ENCODE data around the gene OBSL1. TPM values are rescaled to one million over a fixed set of nuclear protein-coding genes. Genes with fewer than 3 reads are reported as not detected.
A peak's percentile ranks its signal among the peaks of the same experiment; 100 is the strongest.

OBSL1 gene
- total and polyA plus RNA-seq, 10 of the 15 experiments (the other 5 are each of a cell fraction or from before 2014, with no cell fraction given), result 0.14 to 0.77 TPM; not detected in 8

DNA sequence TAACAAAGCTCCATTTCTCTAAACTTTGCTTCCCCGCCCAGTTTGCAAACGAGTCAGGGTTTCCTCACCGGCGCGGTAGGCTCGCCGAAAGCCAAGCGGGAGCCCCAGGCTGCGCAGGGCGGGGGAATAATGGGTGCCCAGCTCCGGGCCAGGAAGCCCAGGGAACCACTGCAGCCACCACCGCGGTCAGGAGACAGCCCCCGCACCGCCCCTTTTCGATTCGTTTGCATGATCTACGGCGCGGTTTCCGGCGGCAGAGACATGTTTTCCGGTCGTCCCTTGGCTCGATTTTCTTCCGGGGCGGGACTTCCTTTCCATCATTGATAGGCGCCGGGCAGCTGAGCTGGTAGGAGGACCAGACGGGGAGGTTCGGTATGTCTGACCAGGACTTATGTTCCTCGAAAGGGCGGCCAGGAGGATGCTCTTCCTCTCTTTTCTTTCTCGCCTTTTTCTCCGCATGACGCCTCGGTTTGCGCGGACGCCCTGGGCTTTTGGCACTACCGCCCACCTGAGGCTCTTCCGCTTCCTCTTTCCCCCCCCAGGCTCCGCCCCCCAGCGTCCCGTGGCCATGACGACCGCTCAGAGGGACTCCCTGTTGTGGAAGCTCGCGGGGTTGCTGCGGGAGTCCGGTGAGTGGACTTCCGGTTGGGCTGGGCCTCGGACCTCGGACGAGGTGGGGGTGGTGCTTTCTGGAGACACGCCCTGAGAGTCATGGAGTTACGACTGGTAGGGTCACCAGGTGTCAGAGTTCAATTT lies 26.4 kb upstream of the OBSL1 start, which contains the start of gene STK11IP (continued):
- peak; percentile 32; the same call in 1 of the 2 replicates for TF ChIP-seq TARDBP (IDR thresholded peaks at IDR 0.05; ENCODE audit: borderline replicate concordance)
- TF ChIP-seq FOXK2 (IDR thresholded peaks at IDR 0.05), result peak; percentile 80
- TF ChIP-seq, protein P1, sequence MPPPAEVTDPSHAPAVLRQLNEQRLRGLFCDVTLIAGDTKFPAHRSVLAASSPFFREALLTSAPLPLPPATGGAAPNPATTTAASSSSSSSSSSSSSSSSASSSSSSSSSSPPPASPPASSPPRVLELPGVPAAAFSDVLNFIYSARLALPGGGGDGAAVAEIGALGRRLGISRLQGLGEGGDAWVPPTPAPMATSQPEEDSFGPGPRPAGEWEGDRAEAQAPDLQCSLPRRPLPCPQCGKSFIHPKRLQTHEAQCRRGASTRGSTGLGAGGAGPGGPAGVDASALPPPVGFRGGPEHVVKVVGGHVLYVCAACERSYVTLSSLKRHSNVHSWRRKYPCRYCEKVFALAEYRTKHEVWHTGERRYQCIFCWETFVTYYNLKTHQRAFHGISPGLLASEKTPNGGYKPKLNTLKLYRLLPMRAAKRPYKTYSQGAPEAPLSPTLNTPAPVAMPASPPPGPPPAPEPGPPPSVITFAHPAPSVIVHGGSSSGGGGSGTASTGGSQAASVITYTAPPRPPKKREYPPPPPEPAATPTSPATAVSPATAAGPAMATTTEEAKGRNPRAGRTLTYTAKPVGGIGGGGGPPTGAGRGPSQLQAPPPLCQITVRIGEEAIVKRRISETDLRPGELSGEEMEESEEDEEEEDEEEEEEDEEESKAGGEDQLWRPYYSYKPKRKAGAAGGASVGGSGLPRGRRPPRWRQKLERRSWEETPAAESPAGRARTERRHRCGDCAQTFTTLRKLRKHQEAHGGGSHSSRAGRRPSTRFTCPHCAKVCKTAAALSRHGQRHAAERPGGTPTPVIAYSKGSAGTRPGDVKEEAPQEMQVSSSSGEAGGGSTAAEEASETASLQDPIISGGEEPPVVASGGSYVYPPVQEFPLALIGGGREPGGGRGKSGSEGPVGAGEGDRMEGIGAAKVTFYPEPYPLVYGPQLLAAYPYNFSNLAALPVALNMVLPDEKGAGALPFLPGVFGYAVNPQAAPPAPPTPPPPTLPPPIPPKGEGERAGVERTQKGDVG (CRISPR knock-in tag; IDR thresholded peaks at IDR 0.05), result no peak
- no peak for TF ChIP-seq ZZZ3 (IDR thresholded peaks at IDR 0.05; ENCODE audit: control insufficient read depth, insufficient read length, low read depth)
- TF ChIP-seq LARP7 (IDR thresholded peaks at IDR 0.05), result peak; percentile 66; the same call in 1 of the 2 replicates
- no peak for TF ChIP-seq MEF2A (IDR thresholded peaks at IDR 0.05; ENCODE audit: insufficient read depth, low read depth, low read length)
- TF ChIP-seq JUND (IDR thresholded peaks at IDR 0.05; ENCODE audit: low read depth, low read length), result no peak
- TF ChIP-seq RAD51 (IDR thresholded peaks at IDR 0.05), result no peak
- 0 out of 2 replicates have a peak, but pooled peaks have one; percentile 17 for TF ChIP-seq EED (IDR thresholded peaks at IDR 0.05; ENCODE audit: low read depth)
- no peak for TF ChIP-seq CBX3 (IDR thresholded peaks at IDR 0.05; ENCODE audit: borderline replicate concordance, low read depth)
- TF ChIP-seq HDGF (IDR thresholded peaks at IDR 0.05), result no peak
- TF ChIP-seq BHLHE40 (IDR thresholded peaks at IDR 0.05; ENCODE audit: borderline replicate concordance in 1 of 2, low read depth in 2 of 2, low read length in 1 of 2), result peak; percentile 59 to 65; a peak in 3 of 4 replicates
- peak; percentile 71 for TF ChIP-seq PML (IDR thresholded peaks at IDR 0.05; ENCODE audit: low read length)
- TF ChIP-seq EGR1 (IDR thresholded peaks at IDR 0.05; ENCODE audit: borderline replicate concordance in 1 of 2, low read depth in 2 of 2, low read length in 2 of 2), result peak; percentile 30 to 78
- no peak for TF ChIP-seq STAT3 (IDR thresholded peaks at IDR 0.05; ENCODE audit: low read depth, low read length)
- TF ChIP-seq, protein P2, sequence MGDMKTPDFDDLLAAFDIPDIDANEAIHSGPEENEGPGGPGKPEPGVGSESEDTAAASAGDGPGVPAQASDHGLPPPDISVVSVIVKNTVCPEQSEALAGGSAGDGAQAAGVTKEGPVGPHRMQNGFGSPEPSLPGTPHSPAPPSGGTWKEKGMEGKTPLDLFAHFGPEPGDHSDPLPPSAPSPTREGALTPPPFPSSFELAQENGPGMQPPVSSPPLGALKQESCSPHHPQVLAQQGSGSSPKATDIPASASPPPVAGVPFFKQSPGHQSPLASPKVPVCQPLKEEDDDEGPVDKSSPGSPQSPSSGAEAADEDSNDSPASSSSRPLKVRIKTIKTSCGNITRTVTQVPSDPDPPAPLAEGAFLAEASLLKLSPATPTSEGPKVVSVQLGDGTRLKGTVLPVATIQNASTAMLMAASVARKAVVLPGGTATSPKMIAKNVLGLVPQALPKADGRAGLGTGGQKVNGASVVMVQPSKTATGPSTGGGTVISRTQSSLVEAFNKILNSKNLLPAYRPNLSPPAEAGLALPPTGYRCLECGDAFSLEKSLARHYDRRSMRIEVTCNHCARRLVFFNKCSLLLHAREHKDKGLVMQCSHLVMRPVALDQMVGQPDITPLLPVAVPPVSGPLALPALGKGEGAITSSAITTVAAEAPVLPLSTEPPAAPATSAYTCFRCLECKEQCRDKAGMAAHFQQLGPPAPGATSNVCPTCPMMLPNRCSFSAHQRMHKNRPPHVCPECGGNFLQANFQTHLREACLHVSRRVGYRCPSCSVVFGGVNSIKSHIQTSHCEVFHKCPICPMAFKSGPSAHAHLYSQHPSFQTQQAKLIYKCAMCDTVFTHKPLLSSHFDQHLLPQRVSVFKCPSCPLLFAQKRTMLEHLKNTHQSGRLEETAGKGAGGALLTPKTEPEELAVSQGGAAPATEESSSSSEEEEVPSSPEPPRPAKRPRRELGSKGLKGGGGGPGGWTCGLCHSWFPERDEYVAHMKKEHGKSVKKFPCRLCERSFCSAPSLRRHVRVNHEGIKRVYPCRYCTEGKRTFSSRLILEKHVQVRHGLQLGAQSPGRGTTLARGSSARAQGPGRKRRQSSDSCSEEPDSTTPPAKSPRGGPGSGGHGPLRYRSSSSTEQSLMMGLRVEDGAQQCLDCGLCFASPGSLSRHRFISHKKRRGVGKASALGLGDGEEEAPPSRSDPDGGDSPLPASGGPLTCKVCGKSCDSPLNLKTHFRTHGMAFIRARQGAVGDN (IDR thresholded peaks at IDR 0.05), result peak; percentile 34; the same call in 1 of the 2 replicates
- peak; percentile 86 for TF ChIP-seq POLR2AphosphoS5 (IDR thresholded peaks at IDR 0.05; ENCODE audit: low read length)
- TF ChIP-seq CEBPB (IDR thresholded peaks at IDR 0.05; ENCODE audit: borderline replicate concordance in 1 of 2, low read depth in 2 of 2, low read length in 2 of 2), result no peak
- TF ChIP-seq GATAD2B (conservative IDR thresholded peaks at IDR 0.05; ENCODE audit: low read depth), result peak; percentile 62
- peak; percentile 91 for TF ChIP-seq SPI1 (IDR thresholded peaks at IDR 0.05; ENCODE audit: borderline replicate concordance, insufficient read depth, low read depth, low read length)
- TF ChIP-seq, protein P3, sequence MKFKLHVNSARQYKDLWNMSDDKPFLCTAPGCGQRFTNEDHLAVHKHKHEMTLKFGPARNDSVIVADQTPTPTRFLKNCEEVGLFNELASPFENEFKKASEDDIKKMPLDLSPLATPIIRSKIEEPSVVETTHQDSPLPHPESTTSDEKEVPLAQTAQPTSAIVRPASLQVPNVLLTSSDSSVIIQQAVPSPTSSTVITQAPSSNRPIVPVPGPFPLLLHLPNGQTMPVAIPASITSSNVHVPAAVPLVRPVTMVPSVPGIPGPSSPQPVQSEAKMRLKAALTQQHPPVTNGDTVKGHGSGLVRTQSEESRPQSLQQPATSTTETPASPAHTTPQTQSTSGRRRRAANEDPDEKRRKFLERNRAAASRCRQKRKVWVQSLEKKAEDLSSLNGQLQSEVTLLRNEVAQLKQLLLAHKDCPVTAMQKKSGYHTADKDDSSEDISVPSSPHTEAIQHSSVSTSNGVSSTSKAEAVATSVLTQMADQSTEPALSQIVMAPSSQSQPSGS (IDR thresholded peaks at IDR 0.05; ENCODE audit: low read length), result no peak
- TF ChIP-seq NR2C2 (IDR thresholded peaks at IDR 0.05; ENCODE audit: borderline replicate concordance, control insufficient read depth, insufficient read length, low read depth), result no peak
